K562 (cell line): ENCODE results near the gene ARHGEF6.

Experiments
- EZH2 ChIP-seq: IDR thresholded peaks from 2 replicates; pipeline ENCODE4 v1.6.1; 2012; ENCODE audit warnings: low read depth, mild to moderate bottlenecking, inconsistent platforms, low read length, borderline replicate concordance
- MAZ ChIP-seq, 2 experiments: fragments of 450-650 bp in 1 of 2; sonication (generic) in 1 of 2; formaldehyde crosslinking; IDR thresholded peaks in 1 of 2; conservative IDR thresholded peaks in 1 of 2; 2 replicates each; pipeline versions ENCODE4 v1.4.0 to v1.5.0; 2020; ENCODE audit warnings: mild to moderate bottlenecking in 1 of 2, missing genetic modification reagents in 1 of 2
- POLR2AphosphoS5 ChIP-seq: IDR thresholded peaks from 2 replicates; pipeline ENCODE4 v1.6.1; 2011; ENCODE audit warnings: mild to moderate bottlenecking, low read depth, low read length, moderate library complexity; ENCODE audit not compliant: control insufficient read depth, insufficient read depth
- SETDB1 ChIP-seq: IDR thresholded peaks from one replicate; pipeline ENCODE4 v1.6.1; 2012; ENCODE audit warnings: low read length, control low read depth, inconsistent platforms
- SMARCC2 ChIP-seq: fragments of 450-650 bp; IDR thresholded peaks from 2 replicates; pipeline ENCODE4 v1.6.1; 2017; ENCODE audit warnings: antibody characterized with exemption, moderate library complexity, mild to moderate bottlenecking, low read depth
- SNRNP70 ChIP-seq: fragments of 200-400 bp; formaldehyde crosslinking; optimal IDR thresholded peaks from 2 replicates; pipeline ENCODE3; 2017; ENCODE audit warnings: low read depth, low read length
- TCF7 ChIP-seq: sonication (generic); IDR thresholded peaks from 2 replicates; pipeline ENCODE4 v1.6.1; 2016; ENCODE audit warnings: antibody characterized with exemption, borderline replicate concordance
- TF ChIP-seq, protein P1 (sequence below), 2 experiments: IDR thresholded peaks; 2 replicates each; pipeline ENCODE4 v1.6.1; 2011; ENCODE audit warnings: borderline replicate concordance in 1 of 2, control low read depth in 1 of 2, low read depth in 1 of 2, low read length in 1 of 2, mild to moderate bottlenecking in 1 of 2, mixed read lengths in 1 of 2, moderate library complexity in 1 of 2; ENCODE audit not compliant: insufficient read depth in 1 of 2, insufficient read length in 1 of 2, poor library complexity in 1 of 2, severe bottlenecking in 1 of 2; ENCODE audit errors: extremely low read depth in 1 of 2

DNA sequence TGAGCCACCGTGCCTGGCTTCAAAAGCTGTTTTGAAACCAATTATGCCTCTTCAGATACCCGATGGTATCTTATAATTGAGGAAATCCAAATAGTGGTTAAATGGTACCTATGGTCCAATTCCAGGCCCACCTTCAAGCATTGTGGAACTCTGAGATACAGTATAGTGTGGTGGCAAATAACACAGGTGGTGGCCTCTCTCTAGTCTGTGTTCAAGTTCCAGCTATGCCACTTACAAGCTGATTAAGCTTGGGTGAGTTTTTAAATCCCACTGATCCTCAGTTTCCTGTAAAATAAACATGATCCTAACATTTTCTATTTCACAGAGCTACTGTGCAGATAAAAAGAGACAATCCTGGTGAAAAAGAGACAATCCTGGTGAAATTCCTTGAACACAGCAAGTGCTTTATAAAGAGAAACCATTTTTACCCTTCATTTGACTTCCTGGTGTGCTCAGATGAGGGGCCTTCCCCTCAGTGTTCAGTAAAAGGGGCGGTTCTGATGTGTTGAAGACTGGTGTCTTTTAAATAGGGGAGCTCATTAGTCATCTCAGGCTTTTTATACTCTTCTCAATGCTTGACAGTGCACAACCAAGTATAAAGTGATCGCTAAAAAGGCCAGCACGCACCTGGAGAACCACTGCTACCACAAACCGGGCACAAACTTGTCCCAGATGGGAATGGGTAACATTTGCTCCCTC is 163.6 kb downstream of the ARHGEF6 start:
- TF ChIP-seq SMARCC2 (no peak), POLR2AphosphoS5 (no peak), TCF7 (no peak), EZH2 (no peak), SETDB1 (no peak), MAZ (CRISPR knock-in tag; conservative IDR thresholded peaks at IDR 0.05 in 1 of 2, IDR thresholded peaks at IDR 0.05 in 1 of 2) (no peak), SNRNP70 (no peak)
- TF ChIP-seq, protein P1, sequence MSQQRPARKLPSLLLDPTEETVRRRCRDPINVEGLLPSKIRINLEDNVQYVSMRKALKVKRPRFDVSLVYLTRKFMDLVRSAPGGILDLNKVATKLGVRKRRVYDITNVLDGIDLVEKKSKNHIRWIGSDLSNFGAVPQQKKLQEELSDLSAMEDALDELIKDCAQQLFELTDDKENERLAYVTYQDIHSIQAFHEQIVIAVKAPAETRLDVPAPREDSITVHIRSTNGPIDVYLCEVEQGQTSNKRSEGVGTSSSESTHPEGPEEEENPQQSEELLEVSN (IDR thresholded peaks at IDR 0.05; ENCODE audit: borderline replicate concordance in 1 of 2, extremely low read depth in 1 of 2, insufficient read depth in 1 of 2, insufficient read length in 1 of 2, low read depth in 1 of 2, low read length in 1 of 2, poor library complexity in 1 of 2, severe bottlenecking in 1 of 2): no peak
